Loucy (cell line): ENCODE data around the gene CDH5.

Source experiments
- H2AFZ ChIP-seq: fragments of 200-600 bp; sonication (generic); 2 replicates; pipeline ENCODE4 v1.6.0; 2016; ENCODE audit warnings: antibody characterized with exemption, mild to moderate bottlenecking, low read length, moderate library complexity
- H3F3A ChIP-seq: fragments of 200-600 bp; 2 replicates; pipeline ENCODE4 v1.6.0; 2016; ENCODE audit warnings: antibody characterized with exemption, low read depth, mild to moderate bottlenecking
- H3K27me3 ChIP-seq: fragments of 200-600 bp; sonication (generic); 2 replicates; pipeline ENCODE4 v1.6.1; 2014; ENCODE audit warnings: low read length, mild to moderate bottlenecking; ENCODE audit not compliant: insufficient read depth, poor library complexity, severe bottlenecking
- H3K36me3 ChIP-seq: fragments of 200-600 bp; sonication (generic); 2 replicates; pipeline ENCODE4 v1.6.1; 2016; ENCODE audit warnings: low read length; ENCODE audit not compliant: insufficient read depth
- H3K4me1 ChIP-seq: fragments of 200-600 bp; sonication (generic); 2 replicates; pipeline ENCODE4 v1.5.1; 2014; ENCODE audit warnings: low read length, mild to moderate bottlenecking; ENCODE audit not compliant: insufficient read depth, poor library complexity, severe bottlenecking
- H3K4me2 ChIP-seq: fragments of 200-600 bp; sonication (generic); 2 replicates; pipeline ENCODE4 v1.6.0; 2014; ENCODE audit warnings: antibody characterized with exemption, low read length, low read depth, mild to moderate bottlenecking; ENCODE audit not compliant: poor library complexity, severe bottlenecking
- H3K4me3 ChIP-seq: fragments of 200-600 bp; sonication (generic); 2 replicates; pipeline ENCODE4 v1.5.1; 2014; ENCODE audit warnings: low read length, mild to moderate bottlenecking, mixed read lengths; ENCODE audit not compliant: poor library complexity, severe bottlenecking
- H3K79me2 ChIP-seq: fragments of 200-600 bp; sonication (generic); 2 replicates; pipeline ENCODE4 v1.6.1; 2014; ENCODE audit warnings: low read length; ENCODE audit not compliant: insufficient read depth
- H3K9ac ChIP-seq: fragments of 200-600 bp; sonication (generic); 2 replicates; pipeline ENCODE4 v1.6.0; 2014; ENCODE audit warnings: mild to moderate bottlenecking, low read depth, low read length, moderate library complexity; ENCODE audit not compliant: poor library complexity, severe bottlenecking
- H3K9me2 ChIP-seq: fragments of 200-600 bp; sonication (generic); replicated peaks from 2 replicates; pipeline ENCODE4 v1.6.1; 2016; ENCODE audit warnings: low read depth, low read length, mixed read lengths
- H3K9me3 ChIP-seq: fragments of 200-600 bp; sonication (generic); 2 replicates; pipeline ENCODE4 v1.6.1; 2014; ENCODE audit warnings: mild to moderate bottlenecking, antibody characterized with exemption, low read length, low read depth; ENCODE audit not compliant: insufficient read depth
- H4K20me1 ChIP-seq: fragments of 200-600 bp; sonication (generic); 2 replicates; pipeline ENCODE4 v1.6.0; 2014; ENCODE audit warnings: antibody characterized with exemption, low read length, mild to moderate bottlenecking; ENCODE audit not compliant: insufficient read depth, poor library complexity, severe bottlenecking
- EZH2phosphoT487 ChIP-seq: fragments of 200-600 bp; IDR thresholded peaks from 2 replicates; pipeline ENCODE4 v1.6.1; 2018; ENCODE audit warnings: antibody characterized with exemption, mild to moderate bottlenecking, moderate library complexity, borderline replicate concordance
- TF ChIP-seq, protein P1 (sequence below): fragments of 200-600 bp; sonication (generic); conservative IDR thresholded peaks from 2 replicates; pipeline ENCODE4 v1.5.1; 2014; ENCODE audit warnings: mild to moderate bottlenecking, antibody characterized with exemption, low read length

The CDH5 gene

DNA sequence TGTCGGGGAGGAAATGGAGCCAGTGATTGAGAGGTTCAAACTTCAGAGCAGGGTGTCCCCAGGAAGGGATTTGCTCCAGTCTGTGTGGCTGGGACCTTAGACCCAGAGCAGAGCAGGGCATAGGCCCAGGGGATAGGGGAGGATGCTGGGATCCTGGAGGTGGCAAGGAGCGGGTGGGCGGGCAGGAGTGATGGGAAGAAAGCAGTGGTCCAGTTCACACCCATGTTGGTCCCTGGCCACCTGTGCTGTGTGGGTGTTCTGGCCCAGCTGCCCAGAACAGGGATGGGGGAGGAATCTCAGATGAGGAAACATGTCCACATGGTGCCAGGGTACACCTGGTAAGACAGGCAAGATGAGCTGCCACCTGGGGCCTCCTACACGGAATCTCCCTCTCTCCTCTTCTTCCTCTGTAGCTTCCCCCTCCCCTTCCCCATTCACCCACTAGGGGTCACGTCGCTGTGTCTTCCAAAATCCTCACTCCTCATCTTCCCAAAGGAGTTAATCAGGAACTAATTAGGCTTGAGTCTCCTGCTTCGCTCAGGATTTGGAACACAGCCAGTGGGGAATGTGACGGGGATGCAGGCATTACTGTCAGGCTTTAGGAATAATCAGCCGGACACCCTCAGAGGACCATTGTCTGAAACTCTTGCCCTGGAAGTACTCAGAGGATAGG, 62.9 kb downstream of the CDH5 start:
- Histone ChIP-seq H3K9me3 (no peaks in the 10 kb centered on the region), H3K4me2 (no peak overlapping the region), H3K4me1 (no peaks in the 10 kb centered on the region), H3K27me3 (no peaks in the 10 kb centered on the region), H2AFZ (no peak overlapping the region), H4K20me1 (no peaks in the 10 kb centered on the region), H3K9ac (no peak overlapping the region), H3K4me3 (no peak overlapping the region), H3K79me2 (no peaks in the 10 kb centered on the region), H3K36me3 (no peaks in the 10 kb centered on the region), H3F3A (no peaks in the 10 kb centered on the region), H3K9me2 (no peaks in the 10 kb centered on the region)
- TF ChIP-seq EZH2phosphoT487 = no peak
- TF ChIP-seq, protein P1, sequence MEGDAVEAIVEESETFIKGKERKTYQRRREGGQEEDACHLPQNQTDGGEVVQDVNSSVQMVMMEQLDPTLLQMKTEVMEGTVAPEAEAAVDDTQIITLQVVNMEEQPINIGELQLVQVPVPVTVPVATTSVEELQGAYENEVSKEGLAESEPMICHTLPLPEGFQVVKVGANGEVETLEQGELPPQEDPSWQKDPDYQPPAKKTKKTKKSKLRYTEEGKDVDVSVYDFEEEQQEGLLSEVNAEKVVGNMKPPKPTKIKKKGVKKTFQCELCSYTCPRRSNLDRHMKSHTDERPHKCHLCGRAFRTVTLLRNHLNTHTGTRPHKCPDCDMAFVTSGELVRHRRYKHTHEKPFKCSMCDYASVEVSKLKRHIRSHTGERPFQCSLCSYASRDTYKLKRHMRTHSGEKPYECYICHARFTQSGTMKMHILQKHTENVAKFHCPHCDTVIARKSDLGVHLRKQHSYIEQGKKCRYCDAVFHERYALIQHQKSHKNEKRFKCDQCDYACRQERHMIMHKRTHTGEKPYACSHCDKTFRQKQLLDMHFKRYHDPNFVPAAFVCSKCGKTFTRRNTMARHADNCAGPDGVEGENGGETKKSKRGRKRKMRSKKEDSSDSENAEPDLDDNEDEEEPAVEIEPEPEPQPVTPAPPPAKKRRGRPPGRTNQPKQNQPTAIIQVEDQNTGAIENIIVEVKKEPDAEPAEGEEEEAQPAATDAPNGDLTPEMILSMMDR = no peak

DNA sequence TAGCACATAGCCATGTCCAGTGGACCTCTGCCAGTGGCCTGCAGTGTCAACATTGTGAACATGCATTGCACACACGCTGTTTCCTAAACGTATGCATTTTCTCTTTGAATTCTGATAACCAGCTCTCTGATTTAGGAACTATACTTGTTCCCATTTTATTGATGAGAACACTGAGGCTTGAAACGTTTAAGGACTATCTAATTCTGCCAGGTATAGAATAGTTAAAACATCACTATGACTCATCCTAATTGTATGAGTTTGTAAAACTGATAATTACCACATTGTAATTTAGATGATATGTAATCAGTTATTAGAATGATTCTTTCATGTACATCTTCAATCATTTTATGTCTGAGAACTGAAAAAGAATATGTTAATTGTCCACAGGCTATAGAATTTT, 63.7 kb downstream of the CDH5 start:
- Histone ChIP-seq H3K9ac (no peak overlapping the region), H4K20me1 (no peaks in the 10 kb centered on the region), H3K4me2 (no peak overlapping the region), H3K9me3 (no peaks in the 10 kb centered on the region), H2AFZ (no peak overlapping the region), H3K79me2 (no peaks in the 10 kb centered on the region), H3K36me3 (no peaks in the 10 kb centered on the region), H3K27me3 (no peaks in the 10 kb centered on the region), H3K4me3 (no peak overlapping the region), H3K9me2 (no peaks in the 10 kb centered on the region), H3F3A (no peaks in the 10 kb centered on the region), H3K4me1 (no peaks in the 10 kb centered on the region)
- TF ChIP-seq EZH2phosphoT487 = no peak
- TF ChIP-seq, protein P1 = no peak

DNA sequence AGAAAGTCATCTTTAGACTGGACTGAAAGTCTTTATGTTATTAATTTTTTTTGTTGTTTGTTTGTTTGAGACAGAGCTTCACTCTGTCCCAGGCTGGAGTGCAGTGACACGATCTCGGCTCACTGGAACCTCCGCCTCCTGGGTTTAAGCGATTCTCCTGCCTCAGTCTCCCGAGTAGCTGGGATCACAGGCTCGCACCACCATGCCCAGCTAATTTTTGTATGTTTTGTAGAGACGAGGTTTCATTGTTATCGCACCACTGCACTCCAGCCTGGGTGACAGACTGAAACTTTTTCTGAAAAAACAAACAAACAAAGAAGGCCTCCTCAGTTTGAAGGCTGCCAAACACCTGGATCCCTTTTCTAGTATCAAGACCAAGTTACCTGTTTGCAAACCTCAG, 65.3 kb downstream of the CDH5 start:
- H3K9me3 ChIP-seq = no peaks in the 10 kb centered on the region
- no peaks in the 10 kb centered on the region for H4K20me1 ChIP-seq
- no peak overlapping the region for H3K9ac ChIP-seq
- H3K4me1 ChIP-seq = no peaks in the 10 kb centered on the region
- H3K4me2 ChIP-seq = no peak overlapping the region
- no peaks in the 10 kb centered on the region for H3F3A ChIP-seq
- H2AFZ ChIP-seq = no peak overlapping the region
- TF ChIP-seq, protein P1 = no peak
- TF ChIP-seq EZH2phosphoT487 = no peak
- no peaks in the 10 kb centered on the region for H3K79me2 ChIP-seq
- H3K27me3 ChIP-seq = no peaks in the 10 kb centered on the region
- H3K4me3 ChIP-seq = no peak overlapping the region
- no peaks in the 10 kb centered on the region for H3K36me3 ChIP-seq
- no peaks in the 10 kb centered on the region for H3K9me2 ChIP-seq
